ENCODE results near the gene LDLRAD3. TPM values are rescaled to one million over a fixed set of nuclear protein-coding genes. Genes with fewer than 3 reads are reported as not detected.

The LDLRAD3 gene
- total RNA-seq, 1 experiment from 2014 or later: 12.1 TPM

DNA sequence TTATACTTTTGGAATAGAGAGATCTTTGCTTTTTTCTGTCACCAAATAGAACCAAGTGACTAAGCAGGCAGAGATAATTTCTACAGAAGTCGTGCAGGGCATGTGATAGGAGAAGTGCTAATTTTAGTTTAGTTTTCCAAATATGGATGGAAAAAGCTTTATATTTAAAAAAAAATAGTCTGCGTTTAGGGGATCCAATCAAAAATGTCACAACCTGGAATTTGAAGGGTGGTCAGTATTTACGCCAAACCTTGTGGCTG is 165.7 kb downstream of the LDLRAD3 start:
- Histone ChIP-seq H4K5ac (ENCODE audit: insufficient read length, low read depth, low read length) (no peak overlapping the region), H3K79me2 (ENCODE audit: insufficient read depth, low read length) (no peaks in the 10 kb centered on the region), H2BK20ac (ENCODE audit: low read depth, low read length, poor library complexity, severe bottlenecking) (no peak overlapping the region), H4K20me1 (ENCODE audit: control insufficient read depth, insufficient read depth, insufficient read length) (no peaks in the 10 kb centered on the region), H4K8ac (replicated peaks; ENCODE audit: insufficient read length, low read depth, low read length) (no peak overlapping the region), H3T11ph (ENCODE audit: low read length) (no peak overlapping the region), H3K27me3 (ENCODE audit: insufficient read depth, low read length) (no peaks in the 10 kb centered on the region), H2BK5ac (ENCODE audit: insufficient read length, low read length) (no peak overlapping the region), H3K4me1 (ENCODE audit: insufficient read depth, low read length) (peaks cover 25% of the 10 kb centered on the region; the same call in 1 of the 2 replicates), H3K9ac (ENCODE audit: extremely low read depth, insufficient read length, low read length) (no peak overlapping the region), H2AK5ac (ENCODE audit: insufficient read length, low read length) (no peak overlapping the region), H3K9me3 (ENCODE audit: control insufficient read depth, low read depth, low read length) (peaks cover 10% of the 10 kb centered on the region), H3K27ac (ENCODE audit: insufficient read length, low read depth, low read length) (peak overlapping the region; percentile 98), H3K79me1 (ENCODE audit: insufficient read depth, low read depth, low read length, poor library complexity, severe bottlenecking) (no peaks in the 10 kb centered on the region), H3K4me2 (ENCODE audit: insufficient read depth, insufficient read length, low read length) (no peak overlapping the region), H2BK12ac (ENCODE audit: insufficient read length, low read depth, low read length) (no peak overlapping the region), H3K18ac (ENCODE audit: insufficient read length, low read depth, low read length) (no peak overlapping the region), H2BK15ac (ENCODE audit: low read depth, low read length) (no peak overlapping the region), H3K56ac (ENCODE audit: insufficient read length, low read depth, low read length) (no peak overlapping the region), H3K14ac (ENCODE audit: insufficient read depth, low read length) (no peak overlapping the region), H3K23me2 (ENCODE audit: insufficient read length, low read depth, low read length, poor library complexity, severe bottlenecking) (no peaks in the 10 kb centered on the region), H3K4ac (ENCODE audit: low read depth, low read length) (no peak overlapping the region), H2BK120ac (ENCODE audit: low read depth, low read length, poor library complexity, severe bottlenecking) (no peak overlapping the region), H4K91ac (ENCODE audit: insufficient read length, low read depth, low read length) (no peak overlapping the region), H2AFZ (ENCODE audit: low read length) (no peak overlapping the region), H3K23ac (ENCODE audit: insufficient read length, low read depth, low read length) (no peak overlapping the region)
- Mint-ChIP-seq H3K4me3 (peak overlapping the region in 1 of 2 experiments; percentile 39; a peak in 1 of 5 replicates), H3K4me1 (peaks cover 56 to 61% of the 10 kb centered on the region in 2 experiments), H3K9me3 (peaks cover 19 to 28% of the 10 kb centered on the region in 2 experiments), H3K27ac (peak overlapping the region; percentile 95 to 100 (median 99)), H3K36me3 (ENCODE audit: insufficient read depth in 1 of 3, low read depth in 3 of 3) (peaks cover 40 to 51% (median 46%) of the 10 kb centered on the region in 3 experiments), H3K27me3 (ENCODE audit: low read depth) (no peaks in the 10 kb centered on the region)
- no peak for DNase-seq
- no CpG with 5 or more reads among the region's 3 CpGs for WGBS (ENCODE audit: extremely low coverage, insufficient read length, low lambda C conversion rate)
- no peak for TF ChIP-seq CTCF (conservative IDR thresholded peaks at IDR 0.05)
